SK-N-SH (cell line): ENCODE results near the gene PCDHB2. TPM values are rescaled to one million over a fixed set of nuclear protein-coding genes. Genes with fewer than 3 reads are reported as not detected.
A peak's percentile ranks its signal among the peaks of the same experiment; 100 is the strongest.
"Not testable (repeated sequence)": the region's sequence is repeated elsewhere in the genome, so short reads cannot be mapped to it uniquely, and the experiment has no call there.

ENCODE experiments used
- CTCF ChIA-PET: fragments of 300-600, 350-600 bp; formaldehyde crosslinking; extraction: SDS; loops from one replicate; lab custom pipeline; 2021; lab: Yijun Ruan, JAX
- POLR2A ChIA-PET: fragments of 350-600 bp; sonication (Branson Sonifier 250); formaldehyde crosslinking; extraction: SDS; loops from one replicate; lab custom pipeline; 2020; ENCODE audit warnings: antibody characterized with exemption, inconsistent platforms; lab: Yijun Ruan, JAX
- DNase-seq: peaks from one replicate; pipeline ENCODE4 v3.0.0; 2012
- H2AFZ ChIP-seq: fragments of 200-600 bp; sonication (generic); 2 replicates; pipeline ENCODE4 v1.8.1; 2016; ENCODE audit warnings: antibody characterized with exemption, mild to moderate bottlenecking, low read depth
- H3F3A ChIP-seq: fragments of 200-600 bp; sonication (generic); replicated peaks from 2 replicates; pipeline ENCODE3; 2016; ENCODE audit warnings: antibody characterized with exemption, mild to moderate bottlenecking; ENCODE audit not compliant: insufficient read depth
- H3K27ac ChIP-seq, 2 experiments: fragments of 200-500 bp in 1 of 2; fragments of 200-600 bp in 1 of 2; sonication (Bioruptor generic) in 1 of 2; sonication (generic), shearing (Covaris generic) in 1 of 2; 2 replicates each; pipeline versions ENCODE4 v1.5.1 to v1.6.1; 2014 to 2016; ENCODE audit warnings: low read depth in 2 of 2, inconsistent platforms in 1 of 2, low read length in 1 of 2, mild to moderate bottlenecking in 1 of 2, mixed read lengths in 1 of 2
- H3K27me3 ChIP-seq: fragments of 200-600 bp; sonication (generic), shearing (Covaris generic); 2 replicates; pipeline ENCODE4 v1.6.1; 2016; ENCODE audit warnings: mixed run types; ENCODE audit not compliant: insufficient read depth
- H3K36me3 ChIP-seq, 2 experiments: fragments of 200-500 bp in 1 of 2; fragments of 200-600 bp in 1 of 2; sonication (Bioruptor generic) in 1 of 2; sonication (generic) in 1 of 2; replicated peaks in 1 of 2; 2 replicates each; pipeline versions ENCODE3 to v1.5.1; 2014 to 2016; ENCODE audit warnings: low read length in 1 of 2, mild to moderate bottlenecking in 1 of 2; ENCODE audit not compliant: insufficient read depth in 2 of 2, control insufficient read depth in 1 of 2
- H3K4me1 ChIP-seq, 2 experiments: fragments of 200-500 bp in 1 of 2; fragments of 200-600 bp in 1 of 2; sonication (Bioruptor generic) in 1 of 2; sonication (generic), shearing (Covaris generic) in 1 of 2; 2 replicates each; pipeline versions ENCODE4 v1.5.1 to v1.6.1; 2014 to 2016; ENCODE audit warnings: low read depth in 1 of 2, low read length in 1 of 2, mixed run types in 1 of 2; ENCODE audit not compliant: insufficient read depth in 2 of 2, control insufficient read depth in 1 of 2
- H3K4me2 ChIP-seq: fragments of 200-600 bp; sonication (generic), shearing (Covaris generic); 2 replicates; pipeline ENCODE4 v1.6.1; 2017; ENCODE audit warnings: mixed run types
- H3K4me3 ChIP-seq, 2 experiments: fragments of 200-500 bp in 1 of 2; fragments of 200-600 bp in 1 of 2; sonication (Bioruptor generic) in 1 of 2; sonication (generic), shearing (Covaris generic) in 1 of 2; 2 replicates each; pipeline versions ENCODE4 v1.5.1 to v1.8.1; 2014 to 2016; ENCODE audit warnings: low read depth in 2 of 2, inconsistent platforms in 1 of 2, low read length in 1 of 2, mild to moderate bottlenecking in 1 of 2, mixed read lengths in 1 of 2, moderate library complexity in 1 of 2
- H3K79me2 ChIP-seq: fragments of 200-600 bp; sonication (generic); 2 replicates; pipeline ENCODE4 v1.8.1; 2017; ENCODE audit warnings: mild to moderate bottlenecking; ENCODE audit not compliant: insufficient read depth
- H3K9ac ChIP-seq: fragments of 200-600 bp; sonication (generic); 2 replicates; pipeline ENCODE4 v1.6.1; 2017; ENCODE audit warnings: mixed run types
- H3K9me2 ChIP-seq: fragments of 200-600 bp; sonication (generic); 2 replicates; pipeline ENCODE4 v1.6.1; 2017; ENCODE audit warnings: mixed run types
- H3K9me3 ChIP-seq: fragments of 200-600 bp; sonication (generic); 2 replicates; pipeline ENCODE4 v1.6.1; 2017; ENCODE audit warnings: mixed run types, mild to moderate bottlenecking, moderate library complexity
- H4K20me1 ChIP-seq: fragments of 200-600 bp; sonication (generic); 2 replicates; pipeline ENCODE4 v1.6.1; 2017; ENCODE audit warnings: mild to moderate bottlenecking, mixed run types; ENCODE audit not compliant: insufficient read depth
- FOXJ3 ChIP-seq: sonication (generic); formaldehyde crosslinking; IDR thresholded peaks from 2 replicates; pipeline ENCODE4 v1.5.1; 2020; ENCODE audit warnings: mild to moderate bottlenecking, missing genetic modification reagents
- GABPA ChIP-seq: IDR thresholded peaks from 2 replicates; pipeline ENCODE4 v1.4.0; 2012; ENCODE audit warnings: low read depth, mild to moderate bottlenecking
- JUND ChIP-seq: IDR thresholded peaks from 2 replicates; pipeline ENCODE4 v1.4.0; 2012
- MEF2A ChIP-seq: IDR thresholded peaks from 2 replicates; pipeline ENCODE4 v1.4.0; 2012; ENCODE audit warnings: low read depth, borderline replicate concordance
- MXI1 ChIP-seq: IDR thresholded peaks from 2 replicates; pipeline ENCODE4 v1.6.1; 2012; ENCODE audit warnings: mild to moderate bottlenecking, low read depth, low read length, improper control_type of control experiment
- NFIC ChIP-seq: IDR thresholded peaks from 2 replicates; pipeline ENCODE4 v1.4.0; 2012; ENCODE audit warnings: borderline replicate concordance
- NRF1 ChIP-seq: IDR thresholded peaks from 2 replicates; pipeline ENCODE4 v1.6.1; 2012; ENCODE audit warnings: low read depth, mild to moderate bottlenecking, low read length
- POLR2AphosphoS5 ChIP-seq: IDR thresholded peaks from 2 replicates; pipeline ENCODE4 v1.6.1; 2012; ENCODE audit warnings: low read depth, low read length
- RAD21 ChIP-seq: IDR thresholded peaks from 2 replicates; pipeline ENCODE4 v1.6.1; 2012; ENCODE audit warnings: mild to moderate bottlenecking, low read length
- RFX5 ChIP-seq: IDR thresholded peaks from 2 replicates; pipeline ENCODE4 v1.6.1; 2012; ENCODE audit warnings: mild to moderate bottlenecking, improper control_type of control experiment, low read length
- SMC3 ChIP-seq: IDR thresholded peaks from 2 replicates; pipeline ENCODE4 v1.6.1; 2012; ENCODE audit warnings: low read depth, low read length, improper control_type of control experiment
- WGBS: methylation state at CpG from one replicate; pipeline ENCODE4 v1.1.6; 2017; ENCODE audit warnings: low lambda C conversion rate; 5-methylcytosine and 5-hydroxymethylcytosine counted together
- polyA plus RNA-seq, 3 experiments: library from polyadenylated mRNA; depleted of rRNA; stranded (reverse); fragments of >200 nt; gene quantifications; 2 replicates each; pipeline ENCODE4 v1.2.3, GENCODE V29; 2012
- TF ChIP-seq, protein P1 (sequence below): IDR thresholded peaks from 2 replicates; pipeline ENCODE4 v1.4.0; 2012; ENCODE audit warnings: low read depth
- TF ChIP-seq, protein P2 (sequence below): fragments of 200-600 bp; sonication (generic); IDR thresholded peaks from 2 replicates; pipeline ENCODE4 v1.6.1; 2017; ENCODE audit warnings: antibody characterized with exemption, mild to moderate bottlenecking, moderate library complexity
- TF ChIP-seq, protein P3 (sequence below): IDR thresholded peaks from 2 replicates; pipeline ENCODE4; 2012

Gene PCDHB2
- polyA plus RNA-seq, 1 of the 3 experiments (the other 2 are of a cell fraction): 1.6 TPM

DNA sequence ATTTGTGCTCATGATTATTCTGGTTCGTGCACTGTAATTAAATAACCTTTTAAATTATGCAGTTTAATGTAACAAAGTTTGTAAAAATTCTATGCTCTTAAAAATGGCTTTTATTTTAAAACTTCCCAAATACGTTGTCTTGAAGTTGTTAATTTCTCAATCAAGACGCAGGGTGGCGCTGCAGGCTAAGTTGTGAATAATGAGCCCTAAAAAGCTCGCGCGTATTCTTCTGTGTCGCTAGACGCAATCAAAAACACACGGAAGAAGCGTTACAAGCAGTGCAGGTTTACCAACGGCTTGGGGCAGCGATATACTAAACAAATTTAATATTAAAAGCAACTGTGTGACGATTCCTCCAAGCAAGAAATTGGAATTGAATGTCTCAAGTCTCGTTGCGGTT, 27.1 kb downstream of the PCDHB2 start, which contains the start of gene PCDHB4:
Gene PCDHB4 (plus strand): TSS at position 256 of the 400 bp plus-strand sequence. CDS start 181 bp downstream, outside the sequence.
- Histone ChIP-seq H2AFZ (peak within 1 kb of the TSS; percentile 25; the same call in 1 of the 2 replicates), H3K9ac (no peak within 1 kb of the TSS), H3K27ac (no peak within 1 kb of the TSS; a peak in 1 of 4 replicates), H3K9me2 (no peaks in the 10 kb centered on the region), H3K79me2 (no peaks in the 10 kb centered on the region), H3K27me3 (no peaks in the 10 kb centered on the region), H4K20me1 (no peaks in the 10 kb centered on the region), H3K9me3 (no peaks in the 10 kb centered on the region; the same call in 1 of the 2 replicates), H3K4me3 (peak within 1 kb of the TSS; percentile 38 to 41), H3F3A (no peaks in the 10 kb centered on the region), H3K36me3 (no peaks in the 10 kb centered on the region), H3K4me1 (peaks cover 0 to 2% of the 10 kb centered on the region in 2 experiments; a peak in 1 of 4 replicates), H3K4me2 (peak within 1 kb of the TSS; percentile 52; the same call in 1 of the 2 replicates)
- ChIA-PET POLR2A (interaction anchor here (1.0 kb wide), 1 partner anchor 28 kb away, joined by 3 read pairs; the partner anchor contains the start of gene PCDHB6), CTCF (interaction anchor here (0.7 to 3.0 kb wide), 37 partner anchors 9 to 446 kb away, joined by 3 to 15 read pairs (median 4); partner anchors contain the start of genes PCDHB14, PCDHB15, PCDHB16 and PCDHB2)
- WGBS: 41% methylated on average over 16 of the region's 16 CpGs
- TF ChIP-seq SMC3 (peak; percentile 20; the same call in 1 of the 2 replicates), RAD21 (peak; percentile 70)
- TF ChIP-seq, protein P1, sequence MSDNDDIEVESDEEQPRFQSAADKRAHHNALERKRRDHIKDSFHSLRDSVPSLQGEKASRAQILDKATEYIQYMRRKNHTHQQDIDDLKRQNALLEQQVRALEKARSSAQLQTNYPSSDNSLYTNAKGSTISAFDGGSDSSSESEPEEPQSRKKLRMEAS: no peak
- TF ChIP-seq, protein P2, sequence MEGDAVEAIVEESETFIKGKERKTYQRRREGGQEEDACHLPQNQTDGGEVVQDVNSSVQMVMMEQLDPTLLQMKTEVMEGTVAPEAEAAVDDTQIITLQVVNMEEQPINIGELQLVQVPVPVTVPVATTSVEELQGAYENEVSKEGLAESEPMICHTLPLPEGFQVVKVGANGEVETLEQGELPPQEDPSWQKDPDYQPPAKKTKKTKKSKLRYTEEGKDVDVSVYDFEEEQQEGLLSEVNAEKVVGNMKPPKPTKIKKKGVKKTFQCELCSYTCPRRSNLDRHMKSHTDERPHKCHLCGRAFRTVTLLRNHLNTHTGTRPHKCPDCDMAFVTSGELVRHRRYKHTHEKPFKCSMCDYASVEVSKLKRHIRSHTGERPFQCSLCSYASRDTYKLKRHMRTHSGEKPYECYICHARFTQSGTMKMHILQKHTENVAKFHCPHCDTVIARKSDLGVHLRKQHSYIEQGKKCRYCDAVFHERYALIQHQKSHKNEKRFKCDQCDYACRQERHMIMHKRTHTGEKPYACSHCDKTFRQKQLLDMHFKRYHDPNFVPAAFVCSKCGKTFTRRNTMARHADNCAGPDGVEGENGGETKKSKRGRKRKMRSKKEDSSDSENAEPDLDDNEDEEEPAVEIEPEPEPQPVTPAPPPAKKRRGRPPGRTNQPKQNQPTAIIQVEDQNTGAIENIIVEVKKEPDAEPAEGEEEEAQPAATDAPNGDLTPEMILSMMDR: peak; percentile 51
- peak; percentile 49 for DNase-seq

DNA sequence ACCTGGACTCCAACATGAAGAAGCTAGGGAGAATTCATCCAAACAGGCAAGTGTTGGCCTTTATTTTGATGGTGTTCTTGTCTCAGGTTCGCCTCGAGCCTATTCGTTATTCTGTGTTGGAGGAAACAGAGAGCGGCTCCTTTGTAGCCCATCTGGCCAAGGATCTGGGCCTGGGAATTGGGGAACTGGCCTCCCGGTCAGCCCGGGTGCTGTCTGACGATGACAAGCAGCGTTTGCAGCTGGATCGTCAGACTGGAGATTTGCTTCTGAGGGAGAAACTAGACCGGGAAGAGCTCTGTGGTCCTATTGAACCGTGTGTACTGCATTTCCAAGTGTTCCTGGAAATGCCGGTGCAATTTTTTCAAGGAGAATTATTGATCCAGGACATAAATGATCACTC, 27.6 kb downstream of the PCDHB2 start:
- H4K20me1 ChIP-seq: no peaks in the 10 kb centered on the region
- H3K9ac ChIP-seq: no peak overlapping the region
- H3K4me1 ChIP-seq: peaks cover 0 to 2% of the 10 kb centered on the region in 2 experiments; a peak in 1 of 4 replicates
- H3K27ac ChIP-seq: no peak overlapping the region; a peak in 1 of 4 replicates
- WGBS: 39% methylated on average over 11 of the region's 12 CpGs
- H3K9me3 ChIP-seq: no peaks in the 10 kb centered on the region; the same call in 1 of the 2 replicates
- H3F3A ChIP-seq: no peaks in the 10 kb centered on the region
- ChIA-PET POLR2A (interaction anchor here (1.0 kb wide), 1 partner anchor 28 kb away, joined by 3 read pairs; the partner anchor contains the start of gene PCDHB6), CTCF (interaction anchor here (0.5 to 3.0 kb wide), 38 partner anchors 8 to 445 kb away, joined by 3 to 15 read pairs (median 4); partner anchors contain the start of genes PCDHB14, PCDHB15, PCDHB16 and PCDHB2)
- no peaks in the 10 kb centered on the region for H3K79me2 ChIP-seq
- no peaks in the 10 kb centered on the region for H3K27me3 ChIP-seq
- peak overlapping the region; percentile 52; the same call in 1 of the 2 replicates for H3K4me2 ChIP-seq
- H3K9me2 ChIP-seq: no peaks in the 10 kb centered on the region
- H3K36me3 ChIP-seq: no peaks in the 10 kb centered on the region
- TF ChIP-seq GABPA (no peak), RFX5 (no peak), MEF2A (no peak), MXI1 (no peak), FOXJ3 (CRISPR knock-in tag) (no peak), JUND (no peak), SMC3 (no peak), POLR2AphosphoS5 (no peak), NFIC (no peak), NRF1 (no peak)
- TF ChIP-seq, protein P3, sequence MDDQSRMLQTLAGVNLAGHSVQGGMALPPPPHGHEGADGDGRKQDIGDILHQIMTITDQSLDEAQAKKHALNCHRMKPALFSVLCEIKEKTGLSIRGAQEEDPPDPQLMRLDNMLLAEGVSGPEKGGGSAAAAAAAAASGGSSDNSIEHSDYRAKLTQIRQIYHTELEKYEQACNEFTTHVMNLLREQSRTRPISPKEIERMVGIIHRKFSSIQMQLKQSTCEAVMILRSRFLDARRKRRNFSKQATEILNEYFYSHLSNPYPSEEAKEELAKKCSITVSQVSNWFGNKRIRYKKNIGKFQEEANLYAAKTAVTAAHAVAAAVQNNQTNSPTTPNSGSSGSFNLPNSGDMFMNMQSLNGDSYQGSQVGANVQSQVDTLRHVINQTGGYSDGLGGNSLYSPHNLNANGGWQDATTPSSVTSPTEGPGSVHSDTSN: no peak
- TF ChIP-seq, protein P2: no peak
- TF ChIP-seq, all 33 proteins: peak for 0
- Histone ChIP-seq H3K4me3 (peak overlapping the region; percentile 38 to 41), H2AFZ (no peak overlapping the region; the same call in 1 of the 2 replicates)
- DNase-seq: peak; percentile 57

DNA sequence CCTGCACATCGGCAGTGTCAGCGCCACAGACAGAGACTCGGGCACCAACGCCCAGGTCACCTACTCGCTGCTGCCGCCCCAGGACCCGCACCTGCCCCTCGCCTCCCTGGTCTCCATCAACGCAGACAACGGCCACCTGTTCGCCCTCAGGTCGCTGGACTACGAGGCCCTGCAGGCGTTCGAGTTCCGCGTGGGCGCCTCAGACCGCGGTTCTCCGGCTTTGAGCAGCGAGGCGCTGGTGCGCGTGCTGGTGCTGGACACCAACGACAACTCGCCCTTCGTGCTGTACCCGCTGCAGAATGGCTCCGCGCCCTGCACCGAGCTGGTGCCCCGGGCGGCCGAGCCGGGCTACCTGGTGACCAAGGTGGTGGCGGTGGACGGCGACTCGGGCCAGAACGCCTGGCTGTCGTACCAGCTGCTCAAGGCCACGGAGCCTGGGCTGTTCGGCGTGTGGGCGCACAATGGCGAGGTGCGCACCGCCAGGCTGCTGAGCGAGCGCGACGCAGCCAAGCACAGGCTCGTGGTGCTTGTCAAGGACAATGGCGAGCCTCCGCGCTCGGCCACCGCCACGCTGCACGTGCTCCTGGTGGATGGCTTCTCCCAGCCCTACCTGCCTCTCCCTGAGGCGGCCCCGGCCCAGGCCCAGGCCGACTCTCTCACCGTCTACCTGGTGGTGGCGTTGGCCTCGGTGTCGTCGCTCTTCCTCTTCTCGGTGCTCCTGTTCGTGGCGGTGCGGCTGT, 29.2 kb downstream of the PCDHB2 start:
- CTCF ChIA-PET: interaction anchor here (0.6 to 3.0 kb wide), 3 partner anchors 70 to 440 kb away, joined by 3 to 15 read pairs (median 3); partner anchors contain the start of gene PCDHGA7
- POLR2A ChIA-PET: not testable (repeated sequence)

More for the DNA sequence above, 29.2 kb downstream of the PCDHB2 start:
- not testable (repeated sequence) for H3K79me2 ChIP-seq, H3K4me2 ChIP-seq, H3K4me1 ChIP-seq, H3K9ac ChIP-seq, H3K9me3 ChIP-seq, H3K4me3 ChIP-seq, H2AFZ ChIP-seq, H3F3A ChIP-seq, H3K27me3 ChIP-seq, H3K9me2 ChIP-seq, H3K36me3 ChIP-seq, DNase-seq, H4K20me1 ChIP-seq, H3K27ac ChIP-seq
- WGBS: 91% methylated on average over 34 of the region's 73 CpGs
